Lower leg skin (tissue), 3 donors: ENCODE measurements around the gene PTGR3.

Source experiments
- CTCF ChIP-seq, 3 donors: fragments of 450-650 bp; IDR thresholded peaks; one replicate each; pipeline ENCODE4 v1.5.1; 2016; ENCODE audit warnings: antibody characterized with exemption in 3 of 3, mild to moderate bottlenecking in 3 of 3, moderate library complexity in 2 of 3
- POLR2A ChIP-seq, 2 donors: fragments of 450-650 bp; IDR thresholded peaks; one replicate each; pipeline ENCODE4 v1.6.1; 2016 to 2017; ENCODE audit warnings: antibody characterized with exemption in 2 of 2, mild to moderate bottlenecking in 1 of 2, moderate library complexity in 1 of 2

GRCh38 chr18:75200605-75201280 is 8.2 kb downstream of the PTGR3 start:
- TF ChIP-seq CTCF (IDR thresholded peaks at IDR 0.05) (no peak), POLR2A (IDR thresholded peaks at IDR 0.05) (no peak)
